PFSK-1 (cell line): Measurements from ENCODE around the gene KIT.

ENCODE experiments used
- FOXP2 ChIP-seq: optimal IDR thresholded peaks from 2 replicates; pipeline ENCODE3; 2011; ENCODE audit warnings: borderline replicate concordance, control low read depth, inconsistent platforms; ENCODE audit not compliant: insufficient read depth; ENCODE audit errors: extremely low read length, extremely low read depth
- POLR2AphosphoS5 ChIP-seq: IDR thresholded peaks from 2 replicates; pipeline ENCODE4 v1.6.1; 2012; ENCODE audit warnings: low read depth, mild to moderate bottlenecking, control low read depth, low read length, moderate library complexity
- REST ChIP-seq, 2 experiments: IDR thresholded peaks; 2 replicates each; pipeline versions ENCODE4 v1.6.1 to v1.8.0; 2011 to 2012; ENCODE audit warnings: low read depth in 2 of 2, low read length in 2 of 2, control low read depth in 1 of 2, inconsistent platforms in 1 of 2, mild to moderate bottlenecking in 1 of 2, moderate library complexity in 1 of 2; ENCODE audit not compliant: insufficient read depth in 1 of 2
- SIN3A ChIP-seq: IDR thresholded peaks from 2 replicates; pipeline ENCODE4 v1.6.1; 2012; ENCODE audit warnings: mild to moderate bottlenecking, low read length, moderate library complexity, borderline replicate concordance; ENCODE audit not compliant: insufficient read depth
- TAF1 ChIP-seq: IDR thresholded peaks from 2 replicates; pipeline ENCODE4 v1.6.1; 2012; ENCODE audit warnings: low read length, control low read depth, borderline replicate concordance; ENCODE audit not compliant: insufficient read depth

The KIT gene

DNA sequence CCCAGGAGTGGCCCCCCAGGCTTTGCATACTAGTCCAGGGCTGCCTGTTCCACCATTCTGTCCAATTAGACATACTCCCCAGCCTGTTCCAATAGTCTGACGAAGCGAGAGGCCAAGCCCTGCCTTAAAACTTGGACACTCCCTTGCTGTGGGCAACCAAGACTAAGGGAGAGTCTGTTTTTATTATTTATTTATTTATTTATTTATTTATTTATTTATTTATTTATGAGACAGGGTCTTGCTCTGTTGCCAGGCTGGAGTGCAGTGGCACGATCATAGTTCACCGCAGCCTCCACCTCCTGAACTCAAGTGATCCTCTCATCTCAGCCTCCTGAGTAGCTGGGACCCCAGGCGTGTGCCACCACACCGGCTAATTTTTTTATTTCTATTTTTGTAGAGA lies 6.6 kb downstream of the KIT start:
- TF ChIP-seq TAF1 = no peak
- TF ChIP-seq FOXP2 = no peak
- no peak for TF ChIP-seq SIN3A
- no peak for TF ChIP-seq POLR2AphosphoS5
- TF ChIP-seq REST (IDR thresholded peaks at IDR 0.05; ENCODE audit: insufficient read depth in 1 of 2, low read depth in 2 of 2, low read length in 2 of 2) = no peak

DNA sequence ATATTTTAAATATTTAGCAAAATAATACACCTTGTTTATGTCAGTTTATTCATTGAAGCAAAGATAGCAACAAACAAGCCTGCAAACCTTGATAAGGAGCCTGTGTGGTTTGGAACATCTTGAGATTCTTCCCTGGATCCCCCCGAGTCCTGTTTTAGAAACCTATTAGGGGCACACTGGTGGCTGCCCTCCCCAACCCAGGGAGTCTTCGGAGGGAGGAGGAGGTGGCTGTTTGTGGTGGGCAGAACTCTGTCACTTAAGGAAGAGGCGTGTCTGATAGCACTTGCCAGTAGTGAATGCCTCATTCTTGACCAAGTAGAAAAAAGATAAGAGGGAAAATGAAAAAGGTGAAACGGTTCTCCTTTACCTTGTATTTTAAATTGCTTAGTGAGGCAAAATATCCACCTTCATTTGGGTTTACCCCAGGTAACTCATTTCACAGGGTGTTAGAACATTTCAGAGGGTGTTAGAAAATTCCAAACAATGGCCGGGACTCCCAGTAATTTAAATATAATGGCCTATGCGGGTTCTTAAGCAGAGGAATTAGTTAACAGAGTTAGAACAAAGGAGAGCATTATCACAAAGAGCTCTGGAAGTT lies 10.4 kb downstream of the KIT start:
- no peak for TF ChIP-seq TAF1
- no peak for TF ChIP-seq FOXP2
- no peak for TF ChIP-seq SIN3A
- no peak for TF ChIP-seq REST (IDR thresholded peaks at IDR 0.05; ENCODE audit: insufficient read depth in 1 of 2, low read depth in 2 of 2, low read length in 2 of 2)
- no peak for TF ChIP-seq POLR2AphosphoS5

- TF ChIP-seq TAF1 (no peak), REST (IDR thresholded peaks at IDR 0.05; ENCODE audit: insufficient read depth in 1 of 2, low read depth in 2 of 2, low read length in 2 of 2) (no peak), POLR2AphosphoS5 (no peak), FOXP2 (no peak), SIN3A (no peak)
These were observed 12.1 kb downstream of the KIT start for GRCh38 chr4:54669831-54670230.

DNA sequence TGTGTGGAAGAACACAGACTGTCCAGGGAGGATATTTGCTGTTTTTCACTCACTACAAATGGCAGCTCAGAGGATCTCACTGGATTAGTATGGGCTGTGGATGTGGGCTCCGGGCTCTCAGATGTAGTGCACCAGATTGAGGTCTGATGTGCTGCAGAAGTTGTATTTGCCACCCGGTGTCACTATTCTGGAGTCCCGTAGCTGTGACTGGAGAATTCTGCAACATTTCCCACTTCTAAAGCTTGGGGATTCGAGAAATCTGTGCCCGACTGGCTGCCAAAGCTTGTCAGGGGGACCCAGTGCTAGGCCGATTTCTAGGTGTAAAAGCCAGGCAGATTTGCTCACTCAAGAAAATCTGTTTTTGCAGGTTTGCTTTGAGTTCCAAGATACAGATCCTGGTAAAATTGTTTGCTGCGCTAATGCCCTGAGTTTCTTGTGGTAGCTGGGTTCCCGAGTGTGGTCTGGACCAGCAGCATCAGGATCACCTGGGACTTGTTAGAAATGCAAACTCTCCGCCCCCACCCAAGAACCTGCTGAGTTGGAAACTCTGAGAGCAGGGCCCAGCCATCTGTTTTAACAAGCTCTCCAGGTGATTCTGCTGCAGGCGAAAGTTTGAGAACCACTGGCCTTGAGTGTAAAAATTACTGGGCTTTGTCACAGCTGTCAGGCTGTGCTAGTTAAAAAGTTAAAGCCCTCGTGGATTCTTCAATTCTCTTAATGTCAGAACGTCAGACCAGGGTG lies 18.1 kb downstream of the KIT start:
- TF ChIP-seq POLR2AphosphoS5 (no peak), REST (IDR thresholded peaks at IDR 0.05; ENCODE audit: insufficient read depth in 1 of 2, low read depth in 2 of 2, low read length in 2 of 2) (no peak), TAF1 (no peak), SIN3A (no peak), FOXP2 (no peak)

- TF ChIP-seq REST (IDR thresholded peaks at IDR 0.05; ENCODE audit: insufficient read depth in 1 of 2, low read depth in 2 of 2, low read length in 2 of 2) (no peak), FOXP2 (no peak), POLR2AphosphoS5 (no peak), SIN3A (no peak), TAF1 (no peak)
These were observed 18.9 kb downstream of the KIT start for GRCh38 chr4:54676658-54677057.
